ENCODE measurements around the gene MRPL3. TPM values are rescaled to one million over a fixed set of nuclear protein-coding genes. Genes with fewer than 3 reads are reported as not detected.

MRPL3 gene
- total and polyA plus RNA-seq, 10 of the 15 experiments (the other 5 are each of a cell fraction or from before 2014, with no cell fraction given): 91.6 to 307 (median 198) TPM

DNA sequence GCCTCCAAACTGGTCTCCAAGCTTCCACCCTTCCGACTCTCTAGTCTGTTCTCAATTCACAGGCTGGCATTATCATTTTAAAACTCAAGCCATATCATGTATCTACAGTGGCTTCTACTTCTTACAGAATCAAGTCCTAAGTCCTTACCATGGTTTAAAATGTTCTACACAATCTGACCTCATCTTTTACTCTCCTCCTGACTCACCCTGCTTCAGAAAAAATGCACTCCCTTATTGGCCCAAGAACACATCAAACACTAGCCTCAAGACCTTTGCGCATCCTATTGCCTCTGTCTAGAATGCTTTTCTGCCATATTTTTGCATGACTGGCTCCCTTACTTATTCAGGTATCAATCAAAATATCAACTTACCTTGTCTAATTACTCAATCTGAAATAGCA, 11.0 kb downstream of the MRPL3 start:
- no peak for FAIRE-seq
- POLR2A ChIA-PET: no interaction called here
- CTCF ChIA-PET: no interaction called here
- TF ChIP-seq IKZF1 (conservative IDR thresholded peaks at IDR 0.05) (no peak), PAX5 (IDR thresholded peaks at IDR 0.05; ENCODE audit: borderline replicate concordance, low read depth, low read length) (no peak), CHD4 (IDR thresholded peaks at IDR 0.05) (no peak), CEBPB (IDR thresholded peaks at IDR 0.05; ENCODE audit: borderline replicate concordance in 1 of 2, low read depth in 2 of 2, low read length in 2 of 2) (no peak), JUND (IDR thresholded peaks at IDR 0.05; ENCODE audit: low read depth, low read length) (no peak), EED (IDR thresholded peaks at IDR 0.05; ENCODE audit: low read depth) (no peak), TARDBP (IDR thresholded peaks at IDR 0.05; ENCODE audit: borderline replicate concordance) (no peak), SIX5 (IDR thresholded peaks at IDR 0.05; ENCODE audit: low read depth, low read length, severe bottlenecking) (no peak), RFX5 (IDR thresholded peaks at IDR 0.05; ENCODE audit: low read depth, low read length) (no peak), PKNOX1 (IDR thresholded peaks at IDR 0.05) (no peak), KAT2A (conservative IDR thresholded peaks at IDR 0.05; ENCODE audit: control insufficient read depth, low read depth, low read length) (no peak), KLF5 (IDR thresholded peaks at IDR 0.05; ENCODE audit: partially characterized antibody) (no peak), BCLAF1 (IDR thresholded peaks at IDR 0.05) (no peak), BACH1 (IDR thresholded peaks at IDR 0.05; ENCODE audit: borderline replicate concordance) (no peak), FOXM1 (IDR thresholded peaks at IDR 0.05; ENCODE audit: low read depth, low read length) (no peak), RAD21 (IDR thresholded peaks at IDR 0.05; ENCODE audit: insufficient read depth, low read depth, low read length) (no peak)
- TF ChIP-seq, protein P1, sequence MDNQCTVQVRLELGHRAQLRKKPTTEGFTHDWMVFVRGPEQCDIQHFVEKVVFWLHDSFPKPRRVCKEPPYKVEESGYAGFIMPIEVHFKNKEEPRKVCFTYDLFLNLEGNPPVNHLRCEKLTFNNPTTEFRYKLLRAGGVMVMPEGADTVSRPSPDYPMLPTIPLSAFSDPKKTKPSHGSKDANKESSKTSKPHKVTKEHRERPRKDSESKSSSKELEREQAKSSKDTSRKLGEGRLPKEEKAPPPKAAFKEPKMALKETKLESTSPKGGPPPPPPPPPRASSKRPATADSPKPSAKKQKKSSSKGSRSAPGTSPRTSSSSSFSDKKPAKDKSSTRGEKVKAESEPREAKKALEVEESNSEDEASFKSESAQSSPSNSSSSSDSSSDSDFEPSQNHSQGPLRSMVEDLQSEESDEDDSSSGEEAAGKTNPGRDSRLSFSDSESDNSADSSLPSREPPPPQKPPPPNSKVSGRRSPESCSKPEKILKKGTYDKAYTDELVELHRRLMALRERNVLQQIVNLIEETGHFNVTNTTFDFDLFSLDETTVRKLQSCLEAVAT (IDR thresholded peaks at IDR 0.05): no peak

More for the DNA sequence above, 11.0 kb downstream of the MRPL3 start:
- Histone ChIP-seq H3K4me2 (ENCODE audit: control insufficient read depth, insufficient read depth) (no peak overlapping the region), H3K79me2 (ENCODE audit: control insufficient read depth, insufficient read depth, low read length) (no peaks in the 10 kb centered on the region; the same call in 1 of the 2 replicates), H3K27ac (ENCODE audit: control insufficient read depth, insufficient read depth) (no peak overlapping the region), H3K4me3 (no peak overlapping the region), H4K20me1 (ENCODE audit: control insufficient read depth, insufficient read depth) (no peaks in the 10 kb centered on the region), H2AFZ (ENCODE audit: control insufficient read depth, low read depth, low read length) (no peak overlapping the region), H3K27me3 (replicated peaks in 1 of 2; ENCODE audit: control insufficient read depth in 2 of 2, insufficient read depth in 2 of 2, low read length in 1 of 2) (no peaks in the 10 kb centered on the region), H3K36me3 (ENCODE audit: control insufficient read depth in 2 of 2, insufficient read depth in 2 of 2, low read length in 1 of 2) (peaks cover 3 to 14% of the 10 kb centered on the region in 2 experiments), H3K9ac (ENCODE audit: control insufficient read depth, insufficient read depth, low read length) (no peak overlapping the region), H3K9me3 (replicated peaks; ENCODE audit: control insufficient read depth, insufficient read depth, low read length) (no peaks in the 10 kb centered on the region), H3K4me1 (ENCODE audit: control insufficient read depth, insufficient read depth, low read length) (no peaks in the 10 kb centered on the region)
- intact Hi-C loops (cut with micrococcal nuclease; ENCODE audit: unreplicated experiment): loop anchor here (10.0 kb wide), 1 partner anchor 467 kb away; the partner anchor contains the start of genes ASTE1 and NEK11
- in situ Hi-C loops (cut with MboI): no loop called here
- ATAC-seq (no peak), DNase-seq (ENCODE audit: low read depth, low spot score) (no peak)
- RAD21 ChIA-PET (ENCODE audit: unreplicated experiment): no interaction called here
- SMC1A ChIA-PET (ENCODE audit: uncharacterized antibody, unreplicated experiment): no interaction called here
- no TSS peak for BruUV-seq (replicated peaks)
- WGBS (ENCODE audit: insufficient coverage, insufficient replicate concordance, low lambda C conversion rate, missing lambda C conversion rate): 100% methylated on average over 2 of the region's 2 CpGs

Data from GM12878 (cell line).